Skeletal muscle satellite cell (primary cell): ENCODE data around the gene DIO1.
A peak's percentile ranks its signal among the peaks of the same experiment; 100 is the strongest.

Experiments used
- H3K27me3 ChIP-seq: 2 replicates; pipeline ENCODE4 v1.7.0; 2013; ENCODE audit warnings: low read length; ENCODE audit not compliant: control insufficient read depth, insufficient read depth
- H3K36me3 ChIP-seq: 2 replicates; pipeline ENCODE4 v1.7.0; 2013; ENCODE audit warnings: mild to moderate bottlenecking, control low read depth, low read length; ENCODE audit not compliant: insufficient read depth
- H3K4me1 ChIP-seq: 2 replicates; pipeline ENCODE4 v1.7.0; 2013; ENCODE audit warnings: low read length; ENCODE audit not compliant: control insufficient read depth, insufficient read depth
- H3K4me2 ChIP-seq: 2 replicates; pipeline ENCODE4 v1.7.0; 2013; ENCODE audit warnings: mild to moderate bottlenecking, low read length
- H3K4me3 ChIP-seq: 2 replicates; pipeline ENCODE4 v1.7.0; 2013; ENCODE audit warnings: low read length
- H3K9ac ChIP-seq: 2 replicates; pipeline ENCODE4 v1.7.0; 2013; ENCODE audit warnings: mild to moderate bottlenecking, low read depth, low read length, moderate library complexity
- H3K9me3 ChIP-seq: replicated peaks from 2 replicates; pipeline ENCODE4 v1.7.0; 2013; ENCODE audit warnings: mild to moderate bottlenecking, control low read depth, low read length

DIO1 gene

DNA sequence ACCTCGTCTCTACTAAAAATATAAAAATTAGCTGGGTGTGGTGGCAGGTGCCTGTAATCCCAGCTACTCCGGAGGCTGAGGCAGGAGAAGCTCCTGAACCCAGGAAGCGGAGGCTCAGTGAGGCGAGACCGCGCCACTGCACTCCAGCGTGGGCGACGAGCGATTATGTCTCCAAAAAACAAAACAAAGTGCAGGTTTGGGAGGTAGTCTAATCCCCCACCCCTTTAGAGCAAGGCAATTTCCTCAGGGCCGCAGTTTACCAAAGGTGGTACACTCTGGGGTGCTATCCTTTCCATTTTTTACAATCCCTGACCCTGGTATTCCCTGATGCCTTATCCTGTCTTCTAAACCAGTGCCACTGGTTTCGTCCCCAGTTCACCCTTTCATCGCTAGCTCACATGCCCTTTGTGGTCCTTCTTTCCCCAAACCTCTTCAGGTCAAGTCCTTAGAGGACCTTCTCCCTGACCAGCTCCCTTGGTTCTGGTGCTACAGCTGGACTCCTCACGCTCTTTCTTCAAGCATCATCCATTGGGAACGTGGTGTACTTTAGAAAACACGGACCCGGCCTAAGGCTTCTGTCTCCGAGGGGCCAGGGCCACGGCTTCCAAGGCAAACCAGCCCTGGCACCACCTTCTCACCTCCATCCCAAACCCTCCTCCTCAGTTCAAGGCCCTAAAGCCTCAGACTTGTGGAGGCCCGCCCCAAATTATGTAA is 50.6 kb downstream of the DIO1 start:
- Histone ChIP-seq H3K4me3 (peak overlapping the region; percentile 88), H3K4me2 (peak overlapping the region; percentile 83), H3K36me3 (peaks cover 5% of the 10 kb centered on the region), H3K9ac (peak overlapping the region; percentile 86), H3K9me3 (no peaks in the 10 kb centered on the region), H3K4me1 (peaks cover 24% of the 10 kb centered on the region), H3K27me3 (no peaks in the 10 kb centered on the region)

DNA sequence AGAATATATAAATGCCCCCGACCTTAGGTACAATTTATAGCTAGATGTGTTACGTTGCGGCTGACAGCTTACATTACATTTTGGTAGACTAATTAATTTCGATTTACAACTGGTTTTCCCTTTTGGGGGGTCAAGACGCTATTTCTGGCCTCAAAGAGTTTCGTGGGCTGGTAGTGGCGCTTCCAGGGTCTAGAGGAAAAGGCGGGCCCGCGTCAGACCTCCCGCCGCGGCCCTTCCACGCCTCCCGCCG is 51.1 kb downstream of the DIO1 start:
- H3K4me2 ChIP-seq = peak overlapping the region; percentile 83
- H3K4me3 ChIP-seq = peak overlapping the region; percentile 88
- H3K9me3 ChIP-seq = no peaks in the 10 kb centered on the region
- H3K4me1 ChIP-seq = peaks cover 23% of the 10 kb centered on the region
- H3K9ac ChIP-seq = peak overlapping the region; percentile 86
- peaks cover 6% of the 10 kb centered on the region for H3K36me3 ChIP-seq
- H3K27me3 ChIP-seq = no peaks in the 10 kb centered on the region

DNA sequence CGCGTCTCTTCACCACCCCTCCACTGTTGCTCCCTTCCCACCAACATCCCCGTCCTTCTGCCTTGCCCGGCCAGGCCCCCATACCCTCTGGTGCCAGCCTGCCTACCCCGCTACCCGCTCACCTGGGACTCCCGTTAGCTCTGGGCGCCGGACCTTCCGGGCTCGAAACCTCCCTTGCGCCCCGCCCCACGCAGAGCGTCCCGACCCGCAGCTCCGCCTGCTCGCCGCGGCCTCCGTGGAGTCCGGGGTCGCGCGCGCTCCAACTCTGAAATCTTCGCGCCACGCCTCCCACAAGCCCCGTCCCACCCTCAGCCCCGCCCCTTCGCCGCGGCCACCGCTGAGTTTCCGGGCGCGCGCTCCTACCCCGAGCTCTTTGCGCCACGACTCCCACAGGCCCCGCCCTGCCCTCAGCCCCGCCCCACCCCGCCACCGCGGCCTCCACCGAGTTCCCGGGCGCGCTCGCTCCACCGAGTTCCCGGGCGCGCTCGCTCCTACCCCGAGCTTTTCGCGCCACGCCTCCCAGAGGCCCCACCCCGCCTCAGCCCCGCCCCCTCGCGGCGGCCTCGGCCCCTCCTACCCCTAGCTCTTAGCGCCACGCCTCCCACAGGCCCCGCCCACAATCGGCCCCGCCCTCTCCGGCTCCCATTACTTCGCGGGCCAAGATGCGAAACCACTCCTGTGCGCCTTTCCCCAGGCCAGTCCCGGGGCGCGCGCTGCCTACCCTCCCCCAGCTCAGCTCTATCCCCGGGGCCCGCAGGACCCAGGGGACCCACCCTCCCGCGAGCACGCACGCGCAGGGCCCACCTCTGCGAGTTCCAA is 51.7 kb downstream of the DIO1 start, which contains the start of gene IFT25:
Gene IFT25, minus strand, starts transcription at position 267 of the 819 bp plus-strand sequence. CDS start 5,617 bp downstream, outside the sequence.
- Histone ChIP-seq H3K4me2 (peak within 1 kb of the TSS; percentile 87), H3K27me3 (no peaks in the 10 kb centered on the region), H3K9ac (peak within 1 kb of the TSS; percentile 86), H3K36me3 (peaks cover 6% of the 10 kb centered on the region), H3K9me3 (no peaks in the 10 kb centered on the region), H3K4me1 (peaks cover 21% of the 10 kb centered on the region), H3K4me3 (peak within 1 kb of the TSS; percentile 88)

DNA sequence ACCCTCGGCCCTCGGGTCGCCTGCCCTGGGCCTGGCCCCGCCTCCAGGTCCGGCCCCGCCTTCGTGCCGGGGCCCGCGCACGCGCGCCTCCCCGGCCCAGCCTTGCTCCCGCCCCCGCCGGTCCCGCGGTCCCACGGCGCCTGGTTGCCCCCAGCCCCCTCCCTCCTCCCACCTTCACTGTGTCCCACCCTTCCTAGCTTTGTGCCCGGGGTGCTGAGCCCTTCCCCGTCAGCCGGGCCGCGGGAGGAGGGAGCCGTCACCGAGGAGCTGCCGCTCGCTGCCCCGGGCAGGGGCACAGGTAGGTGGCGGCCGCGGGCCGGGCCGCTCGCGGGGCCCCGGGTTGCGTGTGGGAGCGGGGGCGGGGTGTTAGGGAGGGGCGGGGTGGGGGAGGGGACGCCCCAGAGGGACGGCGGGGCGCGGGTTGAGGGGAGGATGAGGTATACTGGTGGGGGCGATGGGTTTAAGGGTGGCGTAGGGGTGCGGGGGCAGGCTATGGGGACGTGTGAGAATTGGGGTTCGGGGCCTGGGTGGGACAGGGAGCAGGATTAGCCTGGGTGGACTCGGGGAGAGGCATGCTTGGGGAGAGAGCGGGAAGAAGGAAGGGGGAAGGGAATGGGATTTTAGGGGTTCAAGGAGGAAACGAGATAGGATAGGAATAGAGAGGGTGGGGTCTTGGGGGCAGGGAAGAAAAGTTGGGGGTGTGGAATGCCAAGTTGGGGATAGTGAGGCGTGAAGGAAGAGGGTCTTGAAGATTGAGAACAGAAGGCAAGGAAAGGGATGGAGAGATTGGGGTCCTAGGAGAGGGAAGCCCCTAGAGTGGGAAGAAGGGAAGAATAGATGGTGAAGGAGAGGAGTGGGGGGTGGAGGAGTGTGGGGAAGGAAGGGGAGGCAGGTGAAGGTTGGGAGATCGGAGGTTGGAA is 52.5 kb downstream of the DIO1 start, which contains the start of gene LRRC42:
Gene LRRC42, plus strand, starts transcription at position 99 of the 920 bp plus-strand sequence. CDS start 5,650 bp downstream, outside the sequence.
- Histone ChIP-seq H3K9me3 (no peaks in the 10 kb centered on the region), H3K27me3 (no peaks in the 10 kb centered on the region), H3K9ac (peak within 1 kb of the TSS; percentile 86), H3K36me3 (peaks cover 6% of the 10 kb centered on the region), H3K4me2 (peak within 1 kb of the TSS; percentile 87), H3K4me1 (peaks cover 21% of the 10 kb centered on the region), H3K4me3 (peak within 1 kb of the TSS; percentile 88)

DNA sequence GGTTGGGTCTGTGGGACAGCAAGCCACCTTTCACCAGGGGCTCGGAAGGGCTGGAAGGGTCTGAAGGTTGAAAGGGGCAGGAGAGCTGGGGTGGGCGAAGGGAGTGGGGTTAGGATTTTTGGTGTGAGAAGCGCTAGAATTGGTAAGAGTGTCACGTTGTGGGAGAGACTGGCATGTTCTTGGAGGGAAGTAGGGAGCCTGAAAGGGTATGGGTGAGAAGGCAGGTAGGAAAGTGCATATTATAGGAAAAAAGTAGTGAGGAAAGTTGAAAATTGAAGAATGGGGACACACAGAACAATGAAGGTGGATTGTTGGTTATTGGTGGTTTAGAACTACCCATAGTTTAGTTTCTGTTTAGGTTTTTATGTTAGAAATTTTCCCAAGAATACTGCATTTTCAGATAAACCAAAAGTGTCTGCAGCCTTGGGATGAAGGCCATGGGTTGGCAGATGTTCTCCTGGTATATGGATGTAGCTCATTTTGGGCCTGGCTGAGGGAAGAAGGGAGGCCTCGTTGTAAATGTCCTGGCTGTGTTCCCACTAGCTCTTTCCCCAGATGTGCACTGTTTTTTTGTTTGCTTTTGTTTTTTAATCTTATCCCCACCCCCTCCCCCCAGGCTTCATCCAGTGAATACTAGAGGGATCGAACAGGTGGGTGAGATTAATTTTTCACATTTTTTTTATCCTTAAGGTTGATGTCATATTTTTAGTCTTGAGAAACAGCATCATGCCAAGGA is 53.4 kb downstream of the DIO1 start:
- H3K4me2 ChIP-seq = peak overlapping the region; percentile 87
- no peaks in the 10 kb centered on the region for H3K27me3 ChIP-seq
- H3K4me3 ChIP-seq = peak overlapping the region; percentile 79
- H3K36me3 ChIP-seq = peaks cover 14% of the 10 kb centered on the region
- H3K9me3 ChIP-seq = no peaks in the 10 kb centered on the region
- H3K4me1 ChIP-seq = peaks cover 21% of the 10 kb centered on the region
- H3K9ac ChIP-seq = peak overlapping the region; percentile 84

DNA sequence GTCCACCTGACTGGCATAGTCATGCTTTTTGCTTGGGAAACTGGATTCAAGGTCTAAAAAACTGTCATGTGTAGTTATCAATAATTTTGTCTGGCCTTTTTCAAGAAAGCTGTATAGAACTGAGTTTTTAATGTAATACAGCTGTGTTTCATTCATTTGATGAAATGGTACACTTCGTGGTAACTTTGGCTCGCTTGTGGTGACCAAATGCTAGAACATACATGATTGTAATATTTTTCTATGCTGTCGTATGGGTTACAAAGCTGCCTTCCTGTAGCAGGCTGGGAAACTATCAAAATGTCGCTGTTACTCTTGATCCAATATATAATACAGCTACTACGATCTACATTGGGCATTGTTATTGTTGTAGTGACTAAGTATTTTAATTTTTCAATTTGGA is 54.3 kb downstream of the DIO1 start:
- H3K27me3 ChIP-seq = no peaks in the 10 kb centered on the region
- H3K4me1 ChIP-seq = peaks cover 21% of the 10 kb centered on the region
- no peak overlapping the region for H3K9ac ChIP-seq
- peak overlapping the region; percentile 87 for H3K4me2 ChIP-seq
- no peaks in the 10 kb centered on the region for H3K9me3 ChIP-seq
- no peak overlapping the region for H3K4me3 ChIP-seq
- H3K36me3 ChIP-seq = peaks cover 14% of the 10 kb centered on the region

DNA sequence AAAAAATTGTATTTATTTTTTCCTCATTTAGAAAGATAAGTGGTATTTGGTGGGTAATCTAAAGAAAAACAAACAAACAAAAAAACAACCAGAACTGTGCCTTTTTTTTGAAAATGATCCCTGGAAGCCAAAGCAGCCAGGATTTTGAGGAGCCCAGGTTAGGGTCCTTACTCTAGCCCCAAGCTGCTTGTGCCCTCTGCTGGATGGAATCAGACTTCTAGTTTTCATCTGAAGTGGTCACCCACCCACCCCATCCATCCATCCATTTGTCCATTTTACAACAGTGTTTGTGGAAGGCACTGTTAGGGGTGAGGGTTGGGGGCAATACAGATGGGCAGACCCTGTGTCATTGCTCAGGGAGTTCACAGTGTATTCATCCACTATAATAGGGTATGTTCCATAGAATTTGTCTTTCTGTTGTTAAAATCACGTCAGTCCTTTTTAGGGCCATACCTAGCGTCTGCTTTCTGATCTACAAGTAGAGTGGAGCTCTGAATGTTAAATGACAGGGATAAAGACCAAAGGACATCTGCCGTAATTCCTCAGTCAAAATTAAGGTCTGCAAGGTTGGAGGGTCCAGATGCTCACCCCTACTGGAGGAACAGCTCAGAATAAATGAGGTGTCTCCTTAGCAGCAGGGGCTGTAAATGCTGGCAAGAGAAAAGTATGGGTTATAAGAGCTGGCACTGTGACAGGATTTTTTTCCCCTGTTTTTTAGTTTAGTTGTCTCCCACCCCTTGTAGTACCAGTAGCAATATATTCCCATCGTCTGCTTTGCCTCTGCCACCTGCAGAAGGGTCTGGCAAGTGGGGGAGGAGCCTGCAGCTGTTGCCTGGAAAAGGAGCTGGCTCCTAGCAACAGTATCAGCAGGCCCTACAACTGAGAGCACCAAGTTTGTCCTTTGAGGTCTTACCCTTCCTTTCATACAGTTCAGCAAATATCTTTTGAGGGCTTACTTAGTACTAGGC is 55.3 kb downstream of the DIO1 start:
- no peak overlapping the region for H3K4me3 ChIP-seq
- H3K4me1 ChIP-seq = peaks cover 21% of the 10 kb centered on the region
- peak overlapping the region; percentile 87 for H3K4me2 ChIP-seq
- H3K36me3 ChIP-seq = peaks cover 21% of the 10 kb centered on the region
- H3K27me3 ChIP-seq = no peaks in the 10 kb centered on the region
- H3K9me3 ChIP-seq = no peaks in the 10 kb centered on the region
- H3K9ac ChIP-seq = no peak overlapping the region

DNA sequence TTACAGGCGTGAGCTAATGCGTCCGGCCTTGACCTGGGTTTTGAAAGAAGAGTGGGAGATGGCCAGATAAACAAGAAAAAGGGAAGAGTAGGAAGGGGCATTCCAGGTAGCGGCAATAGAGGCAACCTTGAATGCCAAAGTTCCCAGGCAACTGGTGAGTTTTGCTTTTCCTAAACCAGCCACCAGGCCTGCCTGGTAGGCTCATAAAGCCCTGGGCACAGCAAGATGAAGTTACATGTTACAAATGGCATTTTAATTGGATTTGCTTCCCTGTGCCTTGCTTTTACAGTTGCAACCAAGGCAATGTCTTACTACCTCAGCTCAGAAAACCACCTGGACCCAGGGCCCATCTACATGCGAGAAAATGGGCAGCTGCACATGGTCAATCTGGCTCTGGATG is 57.7 kb downstream of the DIO1 start:
- Histone ChIP-seq H3K27me3 (no peaks in the 10 kb centered on the region), H3K4me1 (peaks cover 20% of the 10 kb centered on the region), H3K4me3 (no peak overlapping the region), H3K4me2 (no peak overlapping the region), H3K9me3 (no peaks in the 10 kb centered on the region), H3K9ac (no peak overlapping the region), H3K36me3 (peaks cover 25% of the 10 kb centered on the region)

DNA sequence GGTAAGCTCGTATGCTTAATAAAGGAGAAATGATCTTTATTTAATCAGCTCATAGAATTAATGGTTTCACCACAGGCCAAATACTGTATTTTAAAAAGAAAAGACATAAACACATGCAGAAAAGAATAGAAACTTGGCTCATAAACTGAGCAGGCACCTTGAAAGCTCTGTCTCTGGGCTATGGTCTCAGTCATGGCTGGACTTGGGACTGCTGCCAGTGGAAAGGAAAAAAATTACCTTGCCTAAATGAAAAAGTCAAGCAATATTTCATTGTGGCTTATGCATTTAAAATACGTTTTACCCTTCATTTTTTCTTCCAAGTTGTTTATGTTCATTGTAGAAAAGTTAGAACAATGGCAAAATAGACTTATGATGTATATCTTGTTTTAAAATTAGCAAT is 60.1 kb downstream of the DIO1 start:
- H3K9me3 ChIP-seq = no peaks in the 10 kb centered on the region
- peaks cover 14% of the 10 kb centered on the region for H3K4me1 ChIP-seq
- H3K9ac ChIP-seq = no peak overlapping the region
- H3K36me3 ChIP-seq = peaks cover 31% of the 10 kb centered on the region
- no peaks in the 10 kb centered on the region for H3K27me3 ChIP-seq
- H3K4me3 ChIP-seq = no peak overlapping the region
- no peak overlapping the region for H3K4me2 ChIP-seq
